BE2C (cell line): Measurements from ENCODE around the gene PLIN3.
"Not testable (repeated sequence)": the region's sequence is repeated elsewhere in the genome, so short reads cannot be mapped to it uniquely, and the experiment has no call there.

Experiments used
- DNase-seq: peaks from one replicate; pipeline ENCODE4 v3.0.0-alpha.2; 2020
- H3K27me3 ChIP-seq: fragments of 250-450 bp; sonication (Bioruptor Pico); 2 replicates; pipeline ENCODE4 v1.5.1; 2020; ENCODE audit warnings: mild to moderate bottlenecking
- H3K36me3 ChIP-seq: fragments of 250-450 bp; sonication (Bioruptor Pico); 2 replicates; pipeline ENCODE4 v1.5.1; 2020; ENCODE audit warnings: mild to moderate bottlenecking
- H3K4me1 ChIP-seq: fragments of 250-450 bp; sonication (Bioruptor Pico); 2 replicates; pipeline ENCODE4 v1.5.1; 2020
- H3K4me3 ChIP-seq: 2 replicates; pipeline ENCODE4 v1.5.1; 2011; ENCODE audit warnings: low read depth, low read length
- H3K9me3 ChIP-seq: fragments of 250-450 bp; sonication (Bioruptor Pico); 2 replicates; pipeline ENCODE4 v1.5.1; 2020
- CTCF ChIP-seq: IDR thresholded peaks from 2 replicates; pipeline ENCODE4 v1.5.1; 2012; ENCODE audit warnings: mild to moderate bottlenecking, low read depth, low read length

Gene PLIN3

GRCh38 chr19:4849019-4849418, 18.4 kb downstream of the PLIN3 start:
- Histone ChIP-seq H3K27me3 (no peaks in the 10 kb centered on the region), H3K36me3 (no peaks in the 10 kb centered on the region), H3K4me1 (no peaks in the 10 kb centered on the region), H3K4me3 (no peak overlapping the region), H3K9me3 (no peaks in the 10 kb centered on the region)
- TF ChIP-seq CTCF, result no peak
- DNase-seq, result no peak

GRCh38 chr19:4847190-4847973, 20.1 kb downstream of the PLIN3 start:
- Histone ChIP-seq H3K4me3 (no peak overlapping the region), H3K27me3 (no peaks in the 10 kb centered on the region), H3K9me3 (no peaks in the 10 kb centered on the region), H3K4me1 (0 out of 2 replicates have a peak, but pooled peaks cover 3% of the 10 kb centered on the region), H3K36me3 (no peaks in the 10 kb centered on the region)
- no peak for DNase-seq
- no peak for TF ChIP-seq CTCF

GRCh38 chr19:4845975-4846374, 21.5 kb downstream of the PLIN3 start:
- H3K27me3 ChIP-seq, H3K36me3 ChIP-seq, H3K4me3 ChIP-seq, H3K9me3 ChIP-seq, DNase-seq, H3K4me1 ChIP-seq: not testable (repeated sequence)

GRCh38 chr19:4844348-4845179, 22.9 kb downstream of the PLIN3 start:
- DNase-seq, result no peak
- H3K4me1 ChIP-seq, result 0 out of 2 replicates have a peak, but pooled peaks cover 3% of the 10 kb centered on the region
- H3K9me3 ChIP-seq, result no peaks in the 10 kb centered on the region
- no peak for TF ChIP-seq CTCF
- H3K27me3 ChIP-seq, result no peaks in the 10 kb centered on the region
- no peaks in the 10 kb centered on the region for H3K36me3 ChIP-seq
- H3K4me3 ChIP-seq, result no peak overlapping the region

- Histone ChIP-seq H3K4me1 (0 out of 2 replicates have a peak, but pooled peaks cover 3% of the 10 kb centered on the region), H3K9me3 (no peaks in the 10 kb centered on the region), H3K27me3 (no peaks in the 10 kb centered on the region), H3K36me3 (no peaks in the 10 kb centered on the region), H3K4me3 (no peak overlapping the region)
- no peak for DNase-seq
- no peak for TF ChIP-seq CTCF
Measured at GRCh38 chr19:4843647-4843965, 23.9 kb downstream of the PLIN3 start.

GRCh38 chr19:4839192-4839591, 28.3 kb downstream of the PLIN3 start:
- Histone ChIP-seq H3K9me3 (no peaks in the 10 kb centered on the region), H3K27me3 (no peaks in the 10 kb centered on the region), H3K4me1 (0 out of 2 replicates have a peak, but pooled peaks cover 3% of the 10 kb centered on the region), H3K4me3 (no peak overlapping the region), H3K36me3 (no peaks in the 10 kb centered on the region)
- no peak for DNase-seq
- no peak for TF ChIP-seq CTCF
